Measurements from ENCODE around the gene FAM98B.

FAM98B gene

GRCh38 chr15:38438031-38438986, 15.6 kb upstream of the FAM98B start:
- ChIA-PET POLR2A (no interaction called here), CTCF (interaction anchor here (0.7 to 5.7 kb wide), 11 partner anchors 10 to 454 kb away, joined by 3 to 325 read pairs (median 14); partner anchors contain the start of gene RASGRP1)
- no peak for DNase-seq (ENCODE audit: low read depth, low spot score)
- H3K4me3 ChIP-seq (ENCODE audit: low read depth, low read length), result no peak overlapping the region
- TF ChIP-seq CTCF (IDR thresholded peaks at IDR 0.05; ENCODE audit: insufficient read depth, low read length, missing control alignments), result no peak

- H3K4me3 ChIP-seq (ENCODE audit: low read depth, low read length), result no peak overlapping the region
- peak; percentile 83 for TF ChIP-seq CTCF (IDR thresholded peaks at IDR 0.05; ENCODE audit: insufficient read depth, low read length, missing control alignments)
- ChIA-PET CTCF (interaction anchor here (0.7 to 5.7 kb wide), 61 partner anchors 8 to 459 kb away, joined by 3 to 325 read pairs (median 7); partner anchors contain the start of genes FAM98B and RASGRP1), POLR2A (interaction anchor here (0.6 to 0.8 kb wide), 2 partner anchors 14 to 167 kb away, joined by 3 to 5 read pairs; partner anchors contain the start of gene FAM98B)
- DNase-seq (ENCODE audit: low read depth, low spot score), result no peak
Measured at GRCh38 chr15:38440353-38441129, 13.4 kb upstream of the FAM98B start.

GRCh38 chr15:38441130-38441519, 12.8 kb upstream of the FAM98B start:
- no peak for TF ChIP-seq CTCF (IDR thresholded peaks at IDR 0.05; ENCODE audit: insufficient read depth, low read length, missing control alignments)
- ChIA-PET CTCF (interaction anchor here (0.8 to 5.7 kb wide), 46 partner anchors 8 to 460 kb away, joined by 3 to 325 read pairs (median 10); partner anchors contain the start of genes FAM98B and RASGRP1), POLR2A (interaction anchor here (1.6 kb wide), 1 partner anchor 13 kb away, joined by 5 read pairs; the partner anchor contains the start of gene FAM98B)
- DNase-seq (ENCODE audit: low read depth, low spot score), result no peak
- no peak overlapping the region for H3K4me3 ChIP-seq (ENCODE audit: low read depth, low read length)

GRCh38 chr15:38454696-38455090, 766 bp downstream of the FAM98B start:
- no peak for TF ChIP-seq CTCF (IDR thresholded peaks at IDR 0.05; ENCODE audit: insufficient read depth, low read length, missing control alignments)
- ChIA-PET POLR2A (interaction anchor here (0.9 to 1.5 kb wide), 5 partner anchors 13 to 233 kb away, joined by 3 to 6 read pairs (median 5); no protein-coding TSS in a partner anchor), CTCF (interaction anchor here (0.6 to 3.7 kb wide), 15 partner anchors 9 to 473 kb away, joined by 3 to 45 read pairs (median 6); no protein-coding TSS in a partner anchor)
- DNase-seq (ENCODE audit: low read depth, low spot score), result no peak
- peak overlapping the region; percentile 97 for H3K4me3 ChIP-seq (ENCODE audit: low read depth, low read length)

GRCh38 chr15:38455092-38455491, 1.2 kb downstream of the FAM98B start:
- DNase-seq (ENCODE audit: low read depth, low spot score), result no peak
- ChIA-PET CTCF (interaction anchor here (0.6 to 3.7 kb wide), 13 partner anchors 9 to 473 kb away, joined by 3 to 45 read pairs (median 6); no protein-coding TSS in a partner anchor), POLR2A (interaction anchor here (0.9 kb wide), 1 partner anchor 185 kb away, joined by 3 read pairs; no protein-coding TSS in a partner anchor)
- H3K4me3 ChIP-seq (ENCODE audit: low read depth, low read length), result peak overlapping the region; percentile 97
- TF ChIP-seq CTCF (IDR thresholded peaks at IDR 0.05; ENCODE audit: insufficient read depth, low read length, missing control alignments), result no peak
